ENCODE results near the gene ANKRD24.

The ANKRD24 gene

GRCh38 chr19:4199699-4200293, 17.3 kb downstream of the ANKRD24 start:
- TF ChIP-seq CTCF (IDR thresholded peaks at IDR 0.05; ENCODE audit: insufficient read depth, low read depth, low read length, missing control alignments), result no peak
- no peak overlapping the region for H3K4me3 ChIP-seq (ENCODE audit: low read depth, low read length)
- DNase-seq (ENCODE audit: low read depth), result no peak

- no peak for DNase-seq (ENCODE audit: low read depth)
- H3K4me3 ChIP-seq (ENCODE audit: low read depth, low read length), result no peak overlapping the region
- no peak for TF ChIP-seq CTCF (IDR thresholded peaks at IDR 0.05; ENCODE audit: insufficient read depth, low read depth, low read length, missing control alignments)
Measured at GRCh38 chr19:4200940-4201542, 18.6 kb downstream of the ANKRD24 start.

- no peak for DNase-seq (ENCODE audit: low read depth)
- no peak overlapping the region for H3K4me3 ChIP-seq (ENCODE audit: low read depth, low read length)
- TF ChIP-seq CTCF (IDR thresholded peaks at IDR 0.05; ENCODE audit: insufficient read depth, low read depth, low read length, missing control alignments), result no peak
Measured at GRCh38 chr19:4201798-4202197, 19.3 kb downstream of the ANKRD24 start.

- no peak overlapping the region for H3K4me3 ChIP-seq (ENCODE audit: low read depth, low read length)
- DNase-seq (ENCODE audit: low read depth), result peak; percentile 59
- TF ChIP-seq CTCF (IDR thresholded peaks at IDR 0.05; ENCODE audit: insufficient read depth, low read depth, low read length, missing control alignments), result peak; percentile 41
Measured at GRCh38 chr19:4206818-4207484, 24.5 kb downstream of the ANKRD24 start.

GRCh38 chr19:4208385-4209094, 26.1 kb downstream of the ANKRD24 start:
- DNase-seq (ENCODE audit: low read depth), result no peak
- no peak overlapping the region for H3K4me3 ChIP-seq (ENCODE audit: low read depth, low read length)
- peak; percentile 63 for TF ChIP-seq CTCF (IDR thresholded peaks at IDR 0.05; ENCODE audit: insufficient read depth, low read depth, low read length, missing control alignments)

- no peak overlapping the region for H3K4me3 ChIP-seq (ENCODE audit: low read depth, low read length)
- TF ChIP-seq CTCF (IDR thresholded peaks at IDR 0.05; ENCODE audit: insufficient read depth, low read depth, low read length, missing control alignments), result no peak
- DNase-seq (ENCODE audit: low read depth), result no peak
Measured at GRCh38 chr19:4210166-4210731, 27.8 kb downstream of the ANKRD24 start.
